ENCODE results near the gene OPTN.
A peak's percentile ranks its signal among the peaks of the same experiment; 100 is the strongest.
"Not testable (repeated sequence)": the region's sequence is repeated elsewhere in the genome, so short reads cannot be mapped to it uniquely, and the experiment has no call there.

The OPTN gene

DNA sequence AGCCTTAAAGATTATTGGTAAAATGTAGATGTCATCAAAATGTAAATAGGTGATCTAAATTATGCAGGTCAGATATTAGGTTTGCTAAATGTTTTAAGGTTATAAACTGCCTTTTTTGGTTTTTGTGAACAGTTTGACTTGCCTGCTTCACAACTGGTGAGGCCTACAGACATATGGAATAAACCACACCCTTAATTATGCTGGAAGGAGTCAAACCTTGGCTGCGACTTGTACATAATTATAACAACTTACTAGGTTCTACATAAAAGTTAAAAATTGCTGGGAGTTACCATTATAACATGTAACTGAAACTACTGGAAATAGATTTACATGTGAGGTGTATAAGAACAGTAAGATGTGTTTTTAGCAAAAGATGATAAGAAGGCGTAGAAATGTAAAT lies 31.5 kb upstream of the OPTN start:
- no peaks in the 10 kb centered on the region for H3K27me3 ChIP-seq (ENCODE audit: control insufficient read depth, insufficient read depth, low read length)
- no CpG with 5 or more reads among the region's 2 CpGs for WGBS (ENCODE audit: insufficient coverage, insufficient read length)
- H3K9me3 ChIP-seq (ENCODE audit: control insufficient read depth, insufficient read depth, low read length) = no peaks in the 10 kb centered on the region
- H3K4me1 ChIP-seq (ENCODE audit: control insufficient read depth, insufficient read depth, low read length) = no peaks in the 10 kb centered on the region
- no peak overlapping the region for H3K27ac ChIP-seq (ENCODE audit: low read length)
- no peak overlapping the region for H3K4me3 ChIP-seq (ENCODE audit: low read length)
- no peak for DNase-seq (ENCODE audit: low read depth, low spot score)
- H3K36me3 ChIP-seq (ENCODE audit: control insufficient read depth, insufficient read depth, low read length) = no peaks in the 10 kb centered on the region

DNA sequence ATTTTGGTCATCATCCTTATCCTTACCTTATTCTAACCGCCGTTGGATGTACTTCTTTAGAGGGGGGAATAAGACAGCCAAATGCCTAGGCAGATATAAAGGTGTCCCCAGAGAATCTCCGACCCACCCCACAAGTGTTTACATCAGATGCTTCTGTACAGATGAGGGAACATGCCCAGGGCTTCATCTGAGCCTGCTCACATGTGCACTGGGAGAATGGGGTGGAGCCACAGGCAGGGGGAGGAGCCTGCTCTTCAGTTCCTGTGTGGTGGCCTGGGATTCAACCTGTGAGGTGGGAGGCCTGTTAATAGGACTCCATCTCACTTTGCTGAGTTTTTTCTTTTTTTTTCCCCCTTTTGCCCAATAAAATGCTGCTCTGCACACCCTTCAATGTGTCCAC lies 27.6 kb upstream of the OPTN start:
- no peak for DNase-seq (ENCODE audit: low read depth, low spot score)
- no peaks in the 10 kb centered on the region for H3K9me3 ChIP-seq (ENCODE audit: control insufficient read depth, insufficient read depth, low read length)
- no peaks in the 10 kb centered on the region for H3K36me3 ChIP-seq (ENCODE audit: control insufficient read depth, insufficient read depth, low read length)
- no peaks in the 10 kb centered on the region for H3K4me1 ChIP-seq (ENCODE audit: control insufficient read depth, insufficient read depth, low read length)
- no CpG with 5 or more reads among the region's 3 CpGs for WGBS (ENCODE audit: insufficient coverage, insufficient read length)
- H3K27ac ChIP-seq (ENCODE audit: low read length) = no peak overlapping the region
- H3K27me3 ChIP-seq (ENCODE audit: control insufficient read depth, insufficient read depth, low read length) = no peaks in the 10 kb centered on the region
- H3K4me3 ChIP-seq (ENCODE audit: low read length) = no peak overlapping the region

DNA sequence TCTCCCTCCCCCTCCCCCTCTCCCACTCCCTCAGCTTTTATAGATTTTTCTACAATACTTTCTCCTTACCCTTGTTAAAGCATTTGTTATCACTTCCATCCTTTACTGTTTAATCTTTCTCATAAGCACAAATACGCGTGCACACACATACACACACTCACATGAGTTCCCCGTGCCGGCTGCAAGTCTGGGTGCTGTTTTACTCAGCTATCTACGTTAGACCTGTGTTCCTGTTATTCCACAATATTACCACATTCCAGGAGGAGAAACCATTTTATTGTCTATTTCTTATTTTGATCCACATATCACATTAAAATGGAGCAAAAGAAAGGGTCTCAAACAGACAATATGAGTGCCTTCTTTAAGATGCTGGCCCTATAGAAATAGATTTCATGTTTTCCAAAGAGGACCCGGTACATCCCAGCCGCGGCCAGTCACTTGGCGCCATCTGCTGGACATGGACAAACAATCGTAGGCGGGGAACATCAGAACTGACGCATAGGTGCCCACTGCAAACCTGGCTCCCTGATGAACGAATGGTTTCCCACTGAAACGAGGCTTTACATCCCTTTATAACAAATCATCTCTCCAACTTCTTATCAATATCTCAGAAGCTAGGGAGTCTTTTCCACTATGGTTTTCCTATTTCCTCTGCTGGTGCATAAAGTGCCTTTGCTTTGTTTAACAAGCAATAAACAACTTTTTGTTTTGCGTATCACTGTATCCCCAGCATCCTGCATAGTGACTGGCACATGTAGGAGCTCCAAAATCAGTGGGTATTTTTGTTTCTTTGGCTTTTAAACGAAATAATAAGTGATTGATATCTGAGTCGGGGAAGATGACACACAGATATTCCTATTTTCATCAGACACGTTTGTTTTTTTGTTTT lies 25.2 kb upstream of the OPTN start:
- H3K27ac ChIP-seq (ENCODE audit: low read length) = no peak overlapping the region
- no peak overlapping the region for H3K4me3 ChIP-seq (ENCODE audit: low read length)
- peak; percentile 63 for DNase-seq (ENCODE audit: low read depth, low spot score)
- H3K27me3 ChIP-seq (ENCODE audit: control insufficient read depth, insufficient read depth, low read length) = no peaks in the 10 kb centered on the region
- no CpG with 5 or more reads among the region's 18 CpGs for WGBS (ENCODE audit: insufficient coverage, insufficient read length)
- H3K9me3 ChIP-seq (ENCODE audit: control insufficient read depth, insufficient read depth, low read length) = peaks cover 3% of the 10 kb centered on the region
- H3K36me3 ChIP-seq (ENCODE audit: control insufficient read depth, insufficient read depth, low read length) = no peaks in the 10 kb centered on the region
- no peaks in the 10 kb centered on the region for H3K4me1 ChIP-seq (ENCODE audit: control insufficient read depth, insufficient read depth, low read length)

DNA sequence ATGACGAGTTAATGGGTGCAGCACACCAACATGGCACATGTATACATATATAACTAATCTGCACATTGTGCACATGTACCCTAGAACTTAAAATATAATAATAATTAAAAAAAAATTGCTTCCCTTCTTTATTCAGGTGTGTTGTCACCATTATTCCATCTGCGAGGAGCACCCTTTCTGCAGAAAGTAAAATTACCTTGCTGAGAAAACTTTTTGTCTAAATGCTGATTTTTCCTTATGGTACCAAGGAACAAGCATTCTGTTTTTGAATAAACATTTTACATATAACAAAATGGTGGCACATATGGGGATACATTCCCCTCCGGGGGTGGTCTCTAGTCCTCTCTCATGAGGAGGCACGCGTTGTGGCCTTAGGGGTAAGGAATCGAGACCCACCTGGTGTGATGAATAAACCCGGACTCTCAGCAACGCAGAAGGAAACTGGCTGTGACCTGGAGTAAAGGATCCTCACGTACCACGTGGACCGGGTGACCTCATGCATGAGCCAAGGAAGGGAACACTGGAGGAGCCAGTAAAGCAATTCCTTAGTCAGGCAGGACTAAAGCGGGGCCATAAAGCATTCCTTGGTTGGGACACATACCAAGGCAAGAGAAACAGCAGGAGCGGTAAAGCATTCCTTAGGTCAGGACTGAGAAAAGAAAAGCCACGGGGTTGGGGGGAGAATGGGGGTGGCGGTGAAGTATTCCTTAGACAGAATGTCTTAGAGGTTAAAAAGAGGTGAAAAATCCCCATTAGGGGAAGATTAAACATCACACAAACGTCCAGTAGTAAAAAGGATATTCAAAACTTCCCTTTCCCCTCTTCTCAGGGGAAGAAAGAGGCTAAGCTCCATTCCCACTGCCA lies 20.8 kb upstream of the OPTN start:
- Histone ChIP-seq H3K4me3 (ENCODE audit: low read length) (no peak overlapping the region), H3K27ac (ENCODE audit: low read length) (no peak overlapping the region), H3K27me3 (ENCODE audit: control insufficient read depth, insufficient read depth, low read length) (no peaks in the 10 kb centered on the region), H3K9me3 (ENCODE audit: control insufficient read depth, insufficient read depth, low read length) (peaks cover 3% of the 10 kb centered on the region), H3K36me3 (ENCODE audit: control insufficient read depth, insufficient read depth, low read length) (no peaks in the 10 kb centered on the region), H3K4me1 (ENCODE audit: control insufficient read depth, insufficient read depth, low read length) (no peaks in the 10 kb centered on the region)
- no CpG with 5 or more reads among the region's 16 CpGs for WGBS (ENCODE audit: insufficient coverage, insufficient read length)
- no peak for DNase-seq (ENCODE audit: low read depth, low spot score)

DNA sequence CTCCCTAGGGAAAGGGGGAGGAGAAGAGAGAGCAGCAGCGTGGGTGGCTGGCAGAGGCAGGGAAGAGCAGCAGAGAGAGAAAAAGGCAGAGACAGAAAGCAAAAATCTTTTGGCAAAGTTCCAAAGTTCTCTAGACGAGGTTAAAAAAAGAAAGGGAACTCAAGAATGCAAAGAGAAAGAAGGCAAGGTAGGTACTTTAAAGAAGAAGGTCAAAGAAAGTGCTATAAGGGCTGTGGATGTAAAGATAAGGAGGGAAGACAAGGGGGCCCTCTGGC lies 20.2 kb upstream of the OPTN start:
- no peaks in the 10 kb centered on the region for H3K27me3 ChIP-seq (ENCODE audit: control insufficient read depth, insufficient read depth, low read length)
- no peak overlapping the region for H3K4me3 ChIP-seq (ENCODE audit: low read length)
- H3K36me3 ChIP-seq (ENCODE audit: control insufficient read depth, insufficient read depth, low read length) = no peaks in the 10 kb centered on the region
- DNase-seq (ENCODE audit: low read depth, low spot score) = no peak
- H3K27ac ChIP-seq (ENCODE audit: low read length) = no peak overlapping the region
- H3K4me1 ChIP-seq (ENCODE audit: control insufficient read depth, insufficient read depth, low read length) = no peaks in the 10 kb centered on the region
- peaks cover 5% of the 10 kb centered on the region for H3K9me3 ChIP-seq (ENCODE audit: control insufficient read depth, insufficient read depth, low read length)
- no CpG with 5 or more reads among the region's 2 CpGs for WGBS (ENCODE audit: insufficient coverage, insufficient read length)

DNA sequence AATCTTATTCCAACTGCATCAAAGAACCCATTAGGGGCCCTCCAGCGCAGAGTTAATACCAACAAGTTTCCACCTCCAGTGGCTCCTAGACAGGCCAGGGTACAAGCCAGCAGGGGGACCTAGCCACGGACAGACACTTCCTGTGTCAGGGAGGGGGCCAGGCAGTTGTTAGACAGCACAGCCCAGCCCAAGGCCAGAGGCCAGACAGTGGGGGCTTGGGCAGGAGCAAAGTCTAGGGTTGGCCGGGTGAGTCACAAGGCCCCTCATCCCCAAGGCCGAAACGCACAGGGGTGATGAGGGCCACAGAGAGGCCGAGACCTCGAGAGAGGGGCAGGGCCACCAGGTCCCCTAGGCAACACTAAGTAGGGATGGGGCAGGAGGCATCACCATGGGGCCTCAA lies 19.3 kb upstream of the OPTN start:
- no peak overlapping the region for H3K27ac ChIP-seq (ENCODE audit: low read length)
- DNase-seq (ENCODE audit: low read depth, low spot score) = no peak
- no CpG with 5 or more reads among the region's 7 CpGs for WGBS (ENCODE audit: insufficient coverage, insufficient read length)
- no peak overlapping the region for H3K4me3 ChIP-seq (ENCODE audit: low read length)
- H3K9me3 ChIP-seq (ENCODE audit: control insufficient read depth, insufficient read depth, low read length) = peaks cover 10% of the 10 kb centered on the region
- no peaks in the 10 kb centered on the region; the same call in 1 of the 2 replicates for H3K4me1 ChIP-seq (ENCODE audit: control insufficient read depth, insufficient read depth, low read length)
- H3K27me3 ChIP-seq (ENCODE audit: control insufficient read depth, insufficient read depth, low read length) = no peaks in the 10 kb centered on the region
- no peaks in the 10 kb centered on the region for H3K36me3 ChIP-seq (ENCODE audit: control insufficient read depth, insufficient read depth, low read length)

DNA sequence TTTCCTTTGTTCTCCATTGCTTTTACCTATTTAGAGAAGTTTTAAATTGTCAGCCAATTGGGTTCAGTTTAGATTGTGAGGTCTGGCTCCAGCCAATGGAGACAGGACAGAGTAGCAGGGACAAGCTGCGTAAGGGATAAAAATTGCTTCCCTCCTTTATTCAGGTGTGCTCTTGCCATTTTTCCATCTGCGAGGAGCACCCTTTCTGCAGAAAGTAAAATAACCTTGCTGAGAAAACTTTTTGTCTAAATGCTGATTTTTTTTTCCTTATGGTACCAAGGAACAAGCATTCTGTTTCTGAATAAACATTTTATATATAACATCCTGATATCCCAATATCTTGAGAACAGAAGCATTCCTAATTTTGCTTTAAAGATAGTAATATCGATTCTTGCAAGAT lies 16.3 kb upstream of the OPTN start:
- H3K27me3 ChIP-seq (ENCODE audit: control insufficient read depth, insufficient read depth, low read length); H3K36me3 ChIP-seq (ENCODE audit: control insufficient read depth, insufficient read depth, low read length); DNase-seq (ENCODE audit: low read depth, low spot score); H3K4me3 ChIP-seq (ENCODE audit: low read length); H3K27ac ChIP-seq (ENCODE audit: low read length); H3K4me1 ChIP-seq (ENCODE audit: control insufficient read depth, insufficient read depth, low read length): not testable (repeated sequence)
- no CpG with 5 or more reads among the region's 3 CpGs for WGBS (ENCODE audit: insufficient coverage, insufficient read length)
- H3K9me3 ChIP-seq (ENCODE audit: control insufficient read depth, insufficient read depth, low read length) = peaks cover 10% of the 10 kb centered on the region

DNA sequence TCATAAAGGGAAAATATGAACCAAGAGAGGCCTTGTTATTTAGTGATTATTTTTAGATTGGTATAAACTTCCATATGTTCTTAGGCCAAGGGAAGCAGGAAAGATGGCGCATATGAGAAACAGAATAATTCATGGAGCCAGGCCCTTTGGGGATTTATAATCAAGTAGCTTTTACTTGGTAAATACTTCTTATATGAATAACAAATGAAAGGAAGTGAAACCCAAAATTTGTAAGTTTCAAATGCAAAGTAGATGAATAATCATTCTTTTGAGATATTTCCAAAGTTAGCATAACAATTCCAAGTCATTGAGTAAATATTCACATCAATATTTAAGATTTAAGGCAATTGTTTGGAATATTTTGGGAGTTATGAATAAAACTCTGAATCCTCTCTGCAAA lies 13.9 kb upstream of the OPTN start:
- H3K9me3 ChIP-seq (ENCODE audit: control insufficient read depth, insufficient read depth, low read length) = peaks cover 7% of the 10 kb centered on the region
- DNase-seq (ENCODE audit: low read depth, low spot score) = no peak
- no CpG with 5 or more reads among the region's 1 CpG for WGBS (ENCODE audit: insufficient coverage, insufficient read length)

DNA sequence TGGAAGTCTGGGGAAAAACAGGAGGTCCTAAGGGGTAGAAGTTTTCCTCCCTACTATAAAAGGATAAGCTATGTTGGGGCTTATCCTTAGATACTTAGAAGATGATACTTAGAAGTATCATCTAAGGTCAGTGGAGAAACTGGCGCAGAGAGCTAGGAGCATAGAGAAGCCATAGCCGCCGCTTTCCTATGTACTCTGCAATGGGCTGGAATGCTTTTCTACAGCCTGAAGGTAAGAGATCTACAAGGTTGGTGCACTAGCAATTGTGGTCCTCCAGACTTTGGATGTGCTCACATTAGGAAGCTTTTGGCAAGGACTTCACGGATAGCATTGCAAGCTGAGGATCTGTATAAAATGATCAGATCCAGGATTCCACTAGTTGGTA lies 12.4 kb upstream of the OPTN start:
- no CpG with 5 or more reads among the region's 4 CpGs for WGBS (ENCODE audit: insufficient coverage, insufficient read length)
- Histone ChIP-seq H3K4me1 (ENCODE audit: control insufficient read depth, insufficient read depth, low read length) (no peaks in the 10 kb centered on the region; the same call in 1 of the 2 replicates), H3K9me3 (ENCODE audit: control insufficient read depth, insufficient read depth, low read length) (peaks cover 7% of the 10 kb centered on the region), H3K36me3 (ENCODE audit: control insufficient read depth, insufficient read depth, low read length) (no peaks in the 10 kb centered on the region), H3K4me3 (ENCODE audit: low read length) (no peak overlapping the region), H3K27ac (ENCODE audit: low read length) (no peak overlapping the region), H3K27me3 (ENCODE audit: control insufficient read depth, insufficient read depth, low read length) (no peaks in the 10 kb centered on the region)
- DNase-seq (ENCODE audit: low read depth, low spot score) = no peak

More for the DNA sequence above, 13.9 kb upstream of the OPTN start:
- Histone ChIP-seq H3K4me3 (ENCODE audit: low read length) (no peak overlapping the region), H3K36me3 (ENCODE audit: control insufficient read depth, insufficient read depth, low read length) (no peaks in the 10 kb centered on the region), H3K4me1 (ENCODE audit: control insufficient read depth, insufficient read depth, low read length) (no peaks in the 10 kb centered on the region; the same call in 1 of the 2 replicates), H3K27ac (ENCODE audit: low read length) (no peak overlapping the region), H3K27me3 (ENCODE audit: control insufficient read depth, insufficient read depth, low read length) (no peaks in the 10 kb centered on the region)

DNA sequence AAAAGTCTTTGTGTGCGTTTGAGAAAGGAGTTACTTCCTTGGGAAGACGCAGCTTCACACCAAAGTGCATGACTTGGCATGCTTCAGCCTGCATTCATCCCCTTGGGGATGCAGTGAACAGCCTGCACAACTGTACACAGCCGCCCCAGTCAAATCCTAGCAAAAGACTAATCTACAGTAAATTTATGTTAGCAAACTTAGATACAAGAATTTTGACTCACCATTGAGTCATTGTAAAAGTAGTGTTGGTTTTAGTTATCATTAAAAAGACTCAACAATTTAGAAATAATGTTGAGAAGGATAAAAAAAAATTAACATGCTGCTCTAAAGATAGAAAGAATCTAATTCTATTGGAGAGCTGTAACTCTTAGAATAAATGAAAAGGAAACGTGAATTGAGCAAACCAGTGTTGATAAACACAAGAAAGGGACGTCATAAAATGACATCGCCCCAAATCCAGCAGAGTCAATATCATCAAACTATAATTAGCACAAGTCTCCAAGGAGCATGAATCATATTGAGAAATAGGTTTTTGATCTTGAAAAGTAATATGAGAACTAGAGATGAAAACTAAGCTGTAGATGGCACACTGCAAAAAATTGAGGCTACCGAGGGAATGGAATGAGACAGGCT lies 11.9 kb upstream of the OPTN start:
- Histone ChIP-seq H3K4me3 (ENCODE audit: low read length) (no peak overlapping the region), H3K36me3 (ENCODE audit: control insufficient read depth, insufficient read depth, low read length) (no peaks in the 10 kb centered on the region), H3K4me1 (ENCODE audit: control insufficient read depth, insufficient read depth, low read length) (no peaks in the 10 kb centered on the region; the same call in 1 of the 2 replicates), H3K9me3 (ENCODE audit: control insufficient read depth, insufficient read depth, low read length) (peaks cover 7% of the 10 kb centered on the region), H3K27me3 (ENCODE audit: control insufficient read depth, insufficient read depth, low read length) (no peaks in the 10 kb centered on the region), H3K27ac (ENCODE audit: low read length) (no peak overlapping the region)
- WGBS (ENCODE audit: insufficient coverage, insufficient read length) = no CpG with 5 or more reads among the region's 7 CpGs
- DNase-seq (ENCODE audit: low read depth, low spot score) = no peak
